Measurements from ENCODE around the gene TRPM4. TPM values are rescaled to one million over a fixed set of nuclear protein-coding genes. Genes with fewer than 3 reads are reported as not detected.
"Not testable (repeated sequence)": the region's sequence is repeated elsewhere in the genome, so short reads cannot be mapped to it uniquely, and the experiment has no call there.

The TRPM4 gene
- total and polyA plus RNA-seq, 2 donors (not counting 3 experiments of a cell fraction or from before 2014, with no cell fraction given): 17.6 to 38.9 TPM

- Histone ChIP-seq H3K9me3 (replicated peaks; ENCODE audit: control insufficient read depth, insufficient read depth, low read length) (no peaks in the 10 kb centered on the region), H3K36me3 (ENCODE audit: control insufficient read depth in 2 of 2, extremely low read depth in 1 of 2, insufficient read depth in 2 of 2, low read length in 2 of 2) (no peaks in the 10 kb centered on the region), H3K4me1 (ENCODE audit: control insufficient read depth, extremely low read depth, insufficient read depth, low read length) (peaks cover 9% of the 10 kb centered on the region), H3K27me3 (ENCODE audit: control insufficient read depth in 2 of 2, insufficient read depth in 2 of 2, low read length in 2 of 2) (peaks cover 7 to 8% of the 10 kb centered on the region in 2 experiments), H3K4me3 (replicated peaks in 1 of 3; ENCODE audit: insufficient read depth in 1 of 3, low read depth in 1 of 3, low read length in 3 of 3) (no peak overlapping the region), H3K79me2 (ENCODE audit: control insufficient read depth, insufficient read depth, low read length) (no peaks in the 10 kb centered on the region), H2AFZ (ENCODE audit: low read depth, low read length) (no peak overlapping the region), H3K4me2 (ENCODE audit: insufficient read depth, low read length) (no peak overlapping the region), H4K20me1 (replicated peaks; ENCODE audit: control insufficient read depth, extremely low read depth, insufficient read depth, low read length) (no peaks in the 10 kb centered on the region), H3K27ac (ENCODE audit: insufficient read depth, low read depth, low read length) (no peak overlapping the region), H3K9me1 (replicated peaks; ENCODE audit: control insufficient read depth, extremely low read depth, insufficient read depth, low read length) (no peaks in the 10 kb centered on the region), H3K9ac (replicated peaks; ENCODE audit: extremely low read depth, insufficient read depth, low read length) (no peak overlapping the region)
- no TSS peak for BruUV-seq (replicated peaks)
- DNase-seq (ENCODE audit: low read depth, low spot score): no peak
- intact Hi-C loops (cut with micrococcal nuclease) (no loop called here), dilution Hi-C loops (cut with MboI; ENCODE audit: extremely low pct_ligation_motif_present, low sequenced_read_pairs) (no loop called here)
- no peak for FAIRE-seq
- CTCF ChIA-PET: interaction anchor here (1.0 to 2.7 kb wide), 7 partner anchors 15 to 87 kb away, joined by 3 to 13 read pairs (median 6); no protein-coding TSS in a partner anchor
- TF ChIP-seq FOS (IDR thresholded peaks at IDR 0.05; ENCODE audit: borderline replicate concordance, insufficient read depth, low read length): no peak
- POLR2A ChIA-PET: no interaction called here
These were observed 36.7 kb upstream of the TRPM4 start for GRCh38 chr19:49120868-49121267.

- H3K27me3 ChIP-seq (ENCODE audit: control insufficient read depth in 2 of 2, insufficient read depth in 2 of 2, low read length in 2 of 2); H3K4me1 ChIP-seq (ENCODE audit: control insufficient read depth, extremely low read depth, insufficient read depth, low read length); dilution Hi-C loops (cut with MboI; ENCODE audit: extremely low pct_ligation_motif_present, low sequenced_read_pairs); H4K20me1 ChIP-seq (replicated peaks; ENCODE audit: control insufficient read depth, extremely low read depth, insufficient read depth, low read length); H3K9me1 ChIP-seq (replicated peaks; ENCODE audit: control insufficient read depth, extremely low read depth, insufficient read depth, low read length); intact Hi-C loops (cut with micrococcal nuclease); H3K27ac ChIP-seq (ENCODE audit: insufficient read depth, low read depth, low read length); H3K4me3 ChIP-seq (replicated peaks in 1 of 3; ENCODE audit: insufficient read depth in 1 of 3, low read depth in 1 of 3, low read length in 3 of 3); FAIRE-seq; BruUV-seq (replicated peaks); H2AFZ ChIP-seq (ENCODE audit: low read depth, low read length); H3K4me2 ChIP-seq (ENCODE audit: insufficient read depth, low read length); POLR2A ChIA-PET; DNase-seq (ENCODE audit: low read depth, low spot score); H3K79me2 ChIP-seq (ENCODE audit: control insufficient read depth, insufficient read depth, low read length); H3K36me3 ChIP-seq (ENCODE audit: control insufficient read depth in 2 of 2, extremely low read depth in 1 of 2, insufficient read depth in 2 of 2, low read length in 2 of 2); H3K9me3 ChIP-seq (replicated peaks; ENCODE audit: control insufficient read depth, insufficient read depth, low read length); H3K9ac ChIP-seq (replicated peaks; ENCODE audit: extremely low read depth, insufficient read depth, low read length): not testable (repeated sequence)
- CTCF ChIA-PET: interaction anchor here (2.6 to 2.7 kb wide), 2 partner anchors 24 to 25 kb away, joined by 9 to 13 read pairs; no protein-coding TSS in a partner anchor
These were observed 35.8 kb upstream of the TRPM4 start for GRCh38 chr19:49121841-49122240.

GRCh38 chr19:49123285-49123684 is 34.3 kb upstream of the TRPM4 start:
- H3K9me3 ChIP-seq (replicated peaks; ENCODE audit: control insufficient read depth, insufficient read depth, low read length); H3K4me3 ChIP-seq (replicated peaks in 1 of 3; ENCODE audit: insufficient read depth in 1 of 3, low read depth in 1 of 3, low read length in 3 of 3); intact Hi-C loops (cut with micrococcal nuclease); H3K4me1 ChIP-seq (ENCODE audit: control insufficient read depth, extremely low read depth, insufficient read depth, low read length); FAIRE-seq; H2AFZ ChIP-seq (ENCODE audit: low read depth, low read length); H3K9me1 ChIP-seq (replicated peaks; ENCODE audit: control insufficient read depth, extremely low read depth, insufficient read depth, low read length); H3K27ac ChIP-seq (ENCODE audit: insufficient read depth, low read depth, low read length); dilution Hi-C loops (cut with MboI; ENCODE audit: extremely low pct_ligation_motif_present, low sequenced_read_pairs); BruUV-seq (replicated peaks); H3K36me3 ChIP-seq (ENCODE audit: control insufficient read depth in 2 of 2, extremely low read depth in 1 of 2, insufficient read depth in 2 of 2, low read length in 2 of 2); H3K79me2 ChIP-seq (ENCODE audit: control insufficient read depth, insufficient read depth, low read length); DNase-seq (ENCODE audit: low read depth, low spot score); H3K9ac ChIP-seq (replicated peaks; ENCODE audit: extremely low read depth, insufficient read depth, low read length); H3K4me2 ChIP-seq (ENCODE audit: insufficient read depth, low read length); H4K20me1 ChIP-seq (replicated peaks; ENCODE audit: control insufficient read depth, extremely low read depth, insufficient read depth, low read length); H3K27me3 ChIP-seq (ENCODE audit: control insufficient read depth in 2 of 2, insufficient read depth in 2 of 2, low read length in 2 of 2); POLR2A ChIA-PET: not testable (repeated sequence)
- CTCF ChIA-PET: interaction anchor here (0.6 to 0.7 kb wide), 2 partner anchors 25 to 62 kb away, joined by 3 to 4 read pairs; no protein-coding TSS in a partner anchor

Data from endothelial cell of umbilical vein (primary cell).